GM18499 (cell line): Measurements from ENCODE around the gene MAPK14.
"Not testable (repeated sequence)": the region's sequence is repeated elsewhere in the genome, so short reads cannot be mapped to it uniquely, and the experiment has no call there.

Source experiments
- ATAC-seq: cut with Tn5 transposase; IDR thresholded peaks from one replicate; pipeline ENCODE4 v1.9.1; 2021; ENCODE audit warnings: moderate number of reproducible peaks; ENCODE audit not compliant: insufficient read depth, unreplicated experiment

The MAPK14 gene

DNA sequence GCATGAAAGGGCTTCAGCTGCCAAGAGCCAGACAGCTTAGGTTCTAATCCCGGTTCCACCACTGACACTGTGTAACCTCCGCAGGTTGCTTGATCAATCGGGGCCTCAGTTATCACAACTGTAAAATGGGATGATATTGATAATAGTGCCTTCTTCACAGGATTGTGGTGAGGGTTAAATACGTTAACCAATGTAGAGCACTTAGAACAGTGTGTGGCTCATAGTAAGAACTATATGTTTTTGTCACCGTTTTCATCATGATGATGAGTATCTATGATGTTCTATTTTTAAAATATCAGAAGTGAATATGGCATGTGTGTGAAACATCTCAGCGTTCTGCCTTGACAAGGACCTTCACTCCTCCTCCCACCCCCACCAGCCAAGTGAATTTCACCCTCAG, 92.4 kb downstream of the MAPK14 start:
- ATAC-seq: no peak

DNA sequence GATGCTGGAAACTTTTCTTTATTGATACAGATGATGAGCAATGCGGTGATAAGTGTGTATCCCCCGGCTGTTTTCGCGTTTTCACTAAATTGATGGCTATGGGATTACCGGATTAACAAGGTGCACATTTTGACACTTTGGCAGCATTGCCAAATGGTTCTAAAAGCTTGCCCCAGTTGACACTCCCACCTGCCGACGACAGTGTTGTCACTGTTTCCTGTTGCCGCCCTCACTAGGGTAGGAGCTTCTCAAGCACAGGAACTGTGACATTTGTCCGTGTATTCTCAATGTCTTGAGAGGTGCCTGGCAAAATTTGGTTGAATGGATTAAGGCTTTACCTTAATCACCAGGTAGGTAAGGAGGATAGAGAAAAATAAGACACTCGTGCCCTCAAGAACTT, 92.9 kb downstream of the MAPK14 start:
- ATAC-seq: no peak

DNA sequence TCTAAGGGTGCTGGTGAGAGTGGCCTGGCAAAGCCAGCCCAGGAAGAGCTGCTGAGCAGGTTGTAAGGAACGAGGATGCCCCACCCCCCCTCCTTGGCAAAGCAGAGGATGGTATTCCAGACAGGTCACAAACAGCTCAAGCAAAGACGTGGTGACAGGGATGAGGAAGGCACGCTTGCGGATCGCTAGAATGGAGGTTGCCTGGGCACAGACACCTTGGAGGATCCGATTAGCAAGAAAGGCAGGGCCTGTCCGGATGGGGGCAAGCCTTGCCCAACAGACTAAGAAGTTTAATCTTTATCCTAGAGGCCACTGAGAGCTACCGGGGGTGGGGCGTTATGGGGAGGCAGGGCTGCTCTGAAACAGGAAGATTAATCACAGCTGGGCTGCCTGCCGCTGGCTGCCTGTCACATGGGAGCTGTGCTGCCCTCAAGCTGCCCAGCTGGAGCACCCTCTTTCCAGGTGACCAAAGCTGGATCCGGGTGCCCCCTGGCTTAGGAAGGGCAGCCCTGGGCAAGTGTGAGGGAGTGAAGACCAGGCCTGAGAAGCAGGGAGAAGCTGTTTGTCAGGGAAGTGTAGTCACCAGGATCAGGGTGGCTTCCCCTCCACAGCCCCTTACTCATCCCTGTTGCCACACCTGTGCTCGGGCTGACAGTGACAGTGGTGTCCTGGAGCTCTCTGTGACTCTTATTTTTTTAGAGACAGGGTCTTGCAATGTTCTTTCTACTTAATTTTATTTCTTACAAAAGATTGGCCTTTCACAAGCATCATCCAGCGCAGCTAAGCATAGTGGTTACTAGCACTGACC, 93.6 kb downstream of the MAPK14 start:
- no peak for ATAC-seq

DNA sequence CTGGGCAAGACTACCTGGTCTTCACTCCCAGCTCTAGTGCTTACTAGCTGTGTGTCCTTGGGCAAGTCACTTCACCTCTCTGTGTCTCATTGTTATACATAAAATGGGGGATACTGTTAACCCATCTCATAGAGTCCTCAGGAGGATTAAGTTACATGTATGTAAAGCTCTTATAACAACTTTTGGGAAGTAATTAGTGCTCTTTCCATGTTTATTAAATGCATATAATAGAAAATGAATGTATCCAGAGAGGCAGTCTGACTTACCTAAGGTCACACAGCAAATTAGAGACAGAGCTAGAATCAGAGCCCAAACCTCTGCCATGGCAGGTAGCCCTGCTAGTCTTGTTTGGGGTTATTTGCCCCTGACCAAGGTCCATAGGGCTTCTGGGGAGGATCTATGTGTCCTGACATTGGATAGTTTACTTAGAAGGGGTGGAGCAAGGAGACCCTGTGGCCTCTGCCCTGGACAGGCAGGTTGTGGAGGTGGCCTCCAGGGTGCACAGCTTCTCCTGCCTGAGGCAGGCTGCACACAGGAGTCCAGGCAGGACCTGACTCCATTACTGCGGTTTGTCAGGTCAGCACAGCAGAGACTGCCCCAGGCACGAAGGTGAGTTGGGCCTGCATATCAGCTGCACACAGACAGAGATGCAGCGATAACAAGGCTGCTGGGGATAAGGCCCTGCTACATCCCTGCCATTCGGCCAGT, 94.3 kb downstream of the MAPK14 start:
- no peak for ATAC-seq

DNA sequence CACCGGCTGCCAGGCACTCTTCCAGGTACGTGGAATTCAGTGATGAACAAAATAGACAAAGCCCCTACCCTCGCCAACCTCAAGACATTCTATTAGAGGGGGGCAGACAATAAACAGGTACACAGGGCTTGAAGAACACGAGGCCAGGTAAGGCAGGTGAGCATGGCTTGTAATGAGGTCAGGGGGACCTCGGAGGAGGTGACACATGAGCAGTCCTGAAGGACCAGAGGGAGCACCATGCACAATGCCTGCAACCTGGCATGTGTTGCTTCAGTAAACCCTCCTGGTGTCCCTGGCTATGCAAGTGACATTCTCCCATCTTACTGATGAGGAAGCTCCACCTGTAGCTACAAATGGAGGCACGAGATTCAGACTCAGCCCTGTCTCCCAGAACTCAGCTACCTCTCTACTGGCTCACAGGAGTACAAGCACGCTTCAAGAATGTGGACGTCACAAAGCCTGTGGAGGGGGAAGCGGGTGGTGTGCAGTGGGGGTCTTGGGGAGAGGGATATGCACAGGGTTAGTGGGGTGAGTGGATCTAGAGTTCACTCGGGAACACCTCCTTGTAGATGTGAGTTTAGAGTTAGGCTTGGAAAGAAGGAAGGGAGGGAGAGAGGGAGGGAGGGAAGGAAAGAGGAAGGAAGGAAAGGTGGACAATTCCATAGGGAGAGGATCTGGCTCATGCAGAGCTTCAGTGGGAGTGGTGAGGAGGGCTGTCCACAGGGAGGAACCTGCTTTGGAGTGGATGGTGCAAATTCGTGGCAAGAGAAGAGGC, 95.1 kb downstream of the MAPK14 start:
- no peak for ATAC-seq

DNA sequence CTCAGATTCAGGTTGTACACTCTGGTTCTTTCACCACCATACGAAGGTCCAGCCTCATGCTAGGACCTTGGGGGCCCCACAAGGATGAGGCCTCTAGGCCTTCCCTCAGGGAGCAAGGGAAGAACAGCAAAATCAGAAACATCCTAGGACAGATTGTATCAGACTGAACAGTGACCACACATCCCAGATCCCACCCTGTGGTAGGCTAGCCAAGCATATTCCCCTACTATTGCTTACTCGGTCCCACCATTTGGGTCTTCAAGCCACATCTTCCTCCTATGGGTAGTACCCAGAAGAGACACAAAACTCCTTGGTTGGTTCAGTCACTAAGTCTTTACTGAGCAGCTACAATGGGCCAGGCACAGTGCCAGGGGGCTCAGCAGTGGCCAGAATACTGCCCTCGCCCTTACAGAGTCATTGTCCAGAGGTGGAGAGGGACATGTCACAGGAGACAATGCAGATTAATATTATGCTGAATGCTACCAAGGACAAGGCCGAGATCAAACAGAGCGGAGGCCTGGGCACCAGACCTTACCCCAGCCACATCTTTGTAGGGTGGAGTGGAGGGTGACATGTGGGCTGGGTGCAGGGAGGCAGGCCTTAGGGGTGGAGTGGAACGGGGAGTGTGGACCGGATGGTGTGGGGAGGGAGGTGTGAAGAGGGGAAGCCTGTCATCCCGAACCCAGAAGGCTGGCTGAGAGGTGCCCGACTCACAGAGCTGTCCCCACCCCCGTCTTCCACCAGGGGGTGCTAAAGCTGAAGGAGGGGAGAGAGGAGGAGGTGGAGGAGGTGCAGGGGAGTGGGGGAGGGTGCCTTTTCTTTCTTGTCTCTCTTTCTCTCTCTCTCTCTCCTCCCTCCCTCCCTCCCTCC, 95.9 kb downstream of the MAPK14 start:
- ATAC-seq: no peak

DNA sequence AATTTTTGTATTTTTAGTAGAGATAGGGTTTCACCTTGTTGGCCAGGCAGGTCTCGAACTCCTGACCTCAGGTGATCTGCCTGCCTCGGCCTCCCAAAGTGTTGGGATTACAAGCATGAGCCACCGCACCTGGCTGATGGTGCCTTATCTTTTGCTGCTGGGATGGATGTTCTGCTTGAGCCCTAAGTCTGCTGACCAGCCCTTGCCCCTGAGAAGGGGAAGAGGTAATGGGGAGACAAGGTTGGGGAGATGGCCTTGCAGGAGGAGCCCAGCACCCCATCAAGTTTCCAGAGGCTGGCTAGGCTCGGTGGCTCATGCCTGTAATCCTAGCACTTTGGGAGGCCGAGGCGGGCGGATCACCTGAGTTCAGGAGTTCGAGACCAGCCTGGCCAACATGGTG, 96.7 kb downstream of the MAPK14 start:
- not testable (repeated sequence) for ATAC-seq

DNA sequence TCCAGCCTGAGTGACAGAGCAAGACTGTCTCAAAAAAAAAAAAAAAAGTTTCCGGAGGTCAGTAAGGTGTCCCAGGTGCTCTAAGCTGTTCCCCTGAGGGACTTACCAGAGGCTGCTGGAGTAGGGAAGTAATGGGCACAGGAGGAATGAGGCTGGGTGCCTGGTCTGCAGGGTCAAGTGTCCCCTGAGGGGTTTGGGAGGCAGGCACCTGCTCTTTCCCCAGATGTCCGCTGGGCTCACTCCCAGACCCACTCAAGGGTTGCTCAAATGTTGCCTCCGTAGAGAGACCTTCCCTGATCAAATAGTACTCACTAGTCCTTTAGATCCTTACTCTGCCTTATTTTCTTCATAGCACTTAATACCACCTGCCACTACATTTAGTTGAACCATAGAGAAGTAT, 97.3 kb downstream of the MAPK14 start:
- ATAC-seq: no peak

DNA sequence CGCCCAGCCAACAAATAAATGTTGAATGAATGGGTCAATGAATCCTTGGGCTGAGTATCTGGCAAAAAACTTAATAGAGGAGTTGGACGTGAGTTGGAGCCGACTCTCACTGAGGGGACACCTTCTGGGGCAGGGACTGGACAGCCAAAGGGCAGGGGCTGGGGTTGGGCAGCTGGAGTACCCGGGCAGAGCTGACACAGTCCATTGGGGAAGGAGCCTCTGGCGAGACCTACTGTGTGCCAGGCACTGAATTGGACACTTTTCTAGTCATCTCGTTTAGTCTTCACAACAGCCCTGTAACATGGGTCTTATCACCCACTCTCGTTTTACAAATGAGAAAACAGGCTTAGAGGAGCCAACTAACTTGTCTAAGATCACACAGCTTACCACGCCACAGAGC, 98.0 kb downstream of the MAPK14 start:
- no peak for ATAC-seq

DNA sequence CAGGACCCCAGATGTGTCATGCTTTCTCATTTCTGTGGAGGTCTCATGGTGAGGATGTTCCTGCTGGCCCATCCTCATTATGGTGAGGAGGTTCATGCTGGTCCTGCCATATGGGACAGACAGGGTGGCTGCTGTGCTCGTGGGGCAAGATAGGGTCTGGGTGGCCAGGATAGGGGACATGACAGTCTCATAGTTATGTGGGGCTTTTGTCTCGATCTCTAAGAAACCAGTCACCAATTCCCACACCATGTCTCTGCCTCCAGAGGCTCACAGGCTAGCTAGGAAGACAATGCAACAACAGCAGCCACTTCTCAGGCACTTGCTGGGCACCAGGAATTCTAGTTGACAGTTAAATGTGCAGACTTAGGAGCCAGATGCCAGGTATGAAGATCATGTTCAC, 98.5 kb downstream of the MAPK14 start:
- ATAC-seq: no peak

DNA sequence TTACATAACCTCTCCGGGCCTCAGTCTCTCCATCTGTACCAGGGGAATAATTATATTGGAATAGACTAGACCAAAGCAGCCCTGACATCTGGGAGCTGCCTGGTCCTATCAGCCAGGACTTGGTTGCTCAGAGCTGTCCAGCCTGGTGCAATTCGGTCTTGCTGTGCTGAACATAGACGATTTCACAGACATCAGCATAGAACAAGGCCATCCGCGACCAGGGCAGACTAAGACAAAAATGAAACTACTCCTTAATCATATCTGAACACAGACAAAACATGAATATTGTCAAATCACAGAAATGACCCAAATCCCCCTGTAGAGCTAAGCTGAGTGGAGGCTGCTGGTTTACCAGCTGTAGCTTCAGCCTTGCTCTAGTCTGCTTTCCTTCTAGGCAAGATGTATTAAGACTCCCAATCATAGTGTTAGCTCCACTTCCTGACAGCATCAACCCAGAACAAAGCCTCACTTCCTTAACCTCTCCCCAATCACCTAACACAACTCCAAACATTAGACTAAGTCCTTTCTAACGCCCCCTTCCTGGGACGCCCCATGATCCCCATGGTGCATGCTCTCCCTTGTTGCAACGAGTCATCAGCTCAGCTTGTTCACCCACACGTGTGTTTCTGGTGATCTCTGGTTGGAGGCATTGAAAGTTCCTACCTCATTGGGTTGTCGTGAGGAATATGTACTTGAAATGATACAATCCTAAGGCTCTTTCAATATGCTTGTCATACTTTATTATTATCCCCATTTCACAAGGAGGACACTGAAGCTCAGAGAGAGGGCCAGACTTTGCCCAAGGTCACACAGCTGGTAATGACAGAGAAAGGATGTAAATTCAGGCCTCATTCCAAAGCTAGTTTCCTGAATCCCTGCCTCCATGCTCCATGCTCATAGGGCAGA, 99.2 kb downstream of the MAPK14 start:
- no peak for ATAC-seq

DNA sequence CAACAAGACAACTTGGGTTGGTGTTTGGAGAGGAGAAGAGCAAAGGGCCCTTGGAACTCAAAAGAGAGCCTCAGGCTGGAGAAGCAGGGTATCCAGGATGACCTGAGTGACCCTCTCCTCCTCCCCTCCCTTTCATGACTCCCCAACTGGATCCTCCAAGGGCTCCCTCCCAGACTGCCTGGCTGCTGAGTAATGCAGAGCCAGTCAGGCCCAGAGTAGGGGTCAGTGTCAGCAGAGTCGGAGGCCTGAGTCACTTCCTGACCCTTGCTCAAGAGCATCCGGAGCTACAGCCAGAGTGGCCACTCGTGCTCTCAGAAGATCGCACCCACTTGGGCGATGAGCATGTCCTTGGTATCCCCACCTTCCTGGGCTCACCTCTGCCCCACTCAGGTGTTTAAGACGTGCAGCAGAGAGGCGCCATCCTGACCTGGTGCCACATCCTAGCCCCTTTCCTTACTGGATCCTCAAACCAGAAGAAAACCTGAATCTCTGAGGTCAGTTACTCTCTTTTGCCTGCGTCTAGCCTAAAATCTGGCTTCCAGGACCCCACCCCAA, 99.9 kb downstream of the MAPK14 start:
- ATAC-seq: no peak

DNA sequence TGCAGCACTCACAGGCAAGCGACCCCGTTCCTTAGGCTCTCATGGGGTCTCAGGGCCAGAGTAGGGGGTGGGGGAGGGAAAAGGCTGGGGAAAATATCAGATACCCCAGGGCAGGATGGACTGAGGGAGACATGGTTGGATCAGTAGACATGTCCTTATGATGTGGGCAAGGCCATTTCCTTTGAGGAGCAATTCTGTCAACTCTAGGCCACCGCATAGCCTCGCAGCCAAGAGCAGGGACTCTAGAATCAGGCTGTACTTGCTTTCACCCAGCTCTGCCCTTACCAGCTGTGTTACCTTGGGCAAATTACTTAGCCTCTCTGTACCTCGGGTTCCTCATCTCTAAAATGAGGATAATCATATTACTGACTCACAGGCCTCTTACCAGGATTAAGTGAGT, 100.5 kb downstream of the MAPK14 start:
- no peak for ATAC-seq

DNA sequence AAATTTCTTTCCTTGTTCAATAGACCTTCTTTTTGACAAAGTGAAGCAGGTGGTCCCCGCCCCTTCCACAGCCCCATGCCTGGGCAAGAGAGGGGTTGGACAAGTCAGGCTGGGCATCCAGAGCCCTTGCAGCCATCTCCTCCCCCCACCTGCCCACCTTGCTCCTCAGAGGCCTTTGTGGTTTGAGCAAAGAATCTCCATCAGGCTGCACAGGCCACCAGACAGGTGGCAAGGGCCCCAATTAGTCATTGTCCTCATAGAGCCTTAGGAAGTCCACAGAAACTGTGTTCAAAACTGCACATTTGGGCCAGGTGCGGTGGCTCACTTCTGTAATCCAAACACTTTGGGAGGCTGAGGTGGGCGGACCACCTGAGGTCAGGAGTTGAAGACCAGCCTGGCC, 101.2 kb downstream of the MAPK14 start:
- no peak for ATAC-seq

DNA sequence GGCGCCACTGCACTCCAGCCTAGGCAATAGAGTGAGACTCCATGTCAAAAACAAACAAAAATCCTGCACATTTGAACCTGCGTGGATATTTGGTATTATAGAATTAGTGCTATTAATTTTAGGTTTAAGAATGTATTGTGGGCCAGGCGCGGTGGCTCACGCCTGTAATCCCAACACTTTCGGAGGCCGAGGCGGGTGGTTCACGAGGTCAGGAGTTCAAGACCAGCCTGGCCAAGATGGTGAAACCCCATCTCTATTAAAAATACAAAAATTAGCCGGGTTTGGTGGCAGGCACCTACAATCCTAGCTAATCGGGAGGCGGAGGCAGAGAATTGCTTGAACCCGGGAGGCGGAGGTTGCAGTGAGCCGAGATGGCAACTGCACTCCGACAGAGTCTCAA, 101.7 kb downstream of the MAPK14 start:
- not testable (repeated sequence) for ATAC-seq

DNA sequence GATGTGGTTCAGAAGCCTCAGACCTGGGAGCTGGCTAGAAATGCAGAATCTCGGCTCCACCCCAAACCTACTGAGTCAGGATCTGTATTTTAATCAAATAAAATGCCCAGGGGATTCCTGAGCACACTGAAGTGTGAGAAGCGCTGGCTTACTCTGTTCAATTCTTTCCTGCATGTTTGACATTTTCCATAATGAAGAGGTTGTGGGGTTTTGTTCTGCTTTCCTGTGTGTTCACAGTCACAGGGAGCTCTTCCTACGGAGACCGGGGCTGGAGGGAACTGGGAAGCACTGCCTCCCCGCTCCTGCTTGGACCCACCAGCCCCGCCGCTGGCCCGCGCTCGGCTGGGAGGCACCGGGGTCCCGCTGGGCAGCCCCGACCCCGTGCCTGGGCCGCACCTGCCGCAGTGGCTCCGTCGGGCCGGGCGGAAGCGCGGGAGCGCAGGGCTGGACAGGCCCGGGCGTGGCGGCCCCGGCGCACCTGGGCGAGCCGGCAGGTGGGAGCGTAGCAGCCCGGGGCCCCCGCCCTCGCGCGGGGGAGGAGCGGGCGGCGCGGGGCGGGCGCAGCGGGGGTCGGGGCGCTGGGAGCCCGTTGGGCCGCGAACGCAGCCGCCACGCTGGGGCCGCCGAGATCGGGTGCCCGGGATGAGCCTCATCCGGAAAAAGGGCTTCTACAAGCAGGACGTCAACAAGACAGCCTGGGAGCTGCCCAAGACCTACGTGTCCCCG, 102.5 kb downstream of the MAPK14 start, which contains the start of gene MAPK13:
TSS of gene MAPK13 (plus strand) at position 573 of the 726 bp plus-strand sequence. CDS start at position 643, 70 bp downstream.
- ATAC-seq: no peak

DNA sequence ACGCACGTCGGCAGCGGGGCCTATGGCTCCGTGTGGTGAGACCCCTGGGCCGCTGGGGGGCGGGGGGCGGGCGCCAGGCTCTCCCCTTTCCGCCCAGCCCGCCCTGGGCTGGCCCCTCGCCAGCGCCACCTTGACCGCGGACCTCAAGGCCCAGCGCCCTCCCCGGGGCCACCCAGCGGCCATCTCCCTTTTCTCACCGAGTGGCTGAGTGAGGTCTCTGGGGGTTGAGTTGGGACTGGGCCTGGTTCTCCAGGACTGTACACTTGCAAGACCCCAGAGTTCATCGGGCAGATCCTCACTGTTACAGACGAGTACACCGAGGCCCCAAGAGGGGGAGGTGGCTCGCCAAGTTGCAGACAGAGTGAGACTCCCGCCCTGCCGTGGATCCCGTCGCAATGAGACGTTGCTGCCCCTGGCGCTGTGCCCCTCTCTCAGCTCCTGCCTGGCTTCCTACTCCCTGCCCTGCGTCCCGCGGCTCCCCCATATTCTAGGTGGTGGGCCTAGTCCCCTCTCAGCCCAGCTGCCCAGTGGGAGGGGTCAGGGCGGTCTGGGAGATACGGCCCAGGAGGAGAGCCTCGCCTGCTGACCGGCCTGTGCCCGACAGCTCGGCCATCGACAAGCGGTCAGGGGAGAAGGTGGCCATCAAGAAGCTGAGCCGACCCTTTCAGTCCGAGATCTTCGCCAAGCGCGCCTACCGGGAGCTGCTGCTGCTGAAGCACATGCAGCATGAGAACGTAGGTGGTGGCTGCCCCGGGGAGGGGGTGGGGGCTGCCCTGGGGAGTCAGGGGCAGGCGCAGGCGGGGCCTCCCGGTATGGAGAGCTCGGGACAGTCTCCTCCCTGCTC, 103.3 kb downstream of the MAPK14 start:
- ATAC-seq: no peak
